Ectodermal cell (in vitro differentiated cells): ENCODE measurements around the gene NF2.
A peak's percentile ranks its signal among the peaks of the same experiment; 100 is the strongest.

Experiments used
- H3K27ac ChIP-seq: 2 replicates; pipeline ENCODE4 v1.7.0; 2013; ENCODE audit warnings: mild to moderate bottlenecking, low read depth, low read length; ENCODE audit not compliant: insufficient read depth, poor library complexity, severe bottlenecking
- H3K27me3 ChIP-seq: 2 replicates; pipeline ENCODE4 v1.7.0; 2013; ENCODE audit warnings: mild to moderate bottlenecking, low read length; ENCODE audit not compliant: insufficient read depth, control insufficient read depth, poor library complexity, severe bottlenecking
- H3K36me3 ChIP-seq: one replicate; pipeline ENCODE4 v1.7.0; 2013; ENCODE audit warnings: low read length; ENCODE audit not compliant: control insufficient read depth, insufficient read depth
- H3K4me1 ChIP-seq: one replicate; pipeline ENCODE4 v1.7.0; 2013; ENCODE audit warnings: low read length; ENCODE audit not compliant: control insufficient read depth, insufficient read depth
- H3K4me3 ChIP-seq: 2 replicates; pipeline ENCODE4 v1.7.0; 2013; ENCODE audit warnings: low read depth, low read length, control low read depth; ENCODE audit not compliant: insufficient read depth
- H3K9me3 ChIP-seq: 2 replicates; pipeline ENCODE4 v1.7.0; 2013; ENCODE audit warnings: mild to moderate bottlenecking, low read length, moderate library complexity; ENCODE audit not compliant: control insufficient read depth
- WGBS, 2 experiments: methylation state at CpG; one replicate each; pipeline ENCODE4 v1.1.7; 2013; ENCODE audit warnings: missing lambda C conversion rate in 2 of 2; 5-methylcytosine and 5-hydroxymethylcytosine counted together

NF2 gene

GRCh38 chr22:29689206-29689879 is 85.9 kb downstream of the NF2 start:
- Histone ChIP-seq H3K36me3 (no peaks in the 10 kb centered on the region), H3K4me3 (no peak overlapping the region), H3K4me1 (peaks cover 42% of the 10 kb centered on the region), H3K9me3 (no peaks in the 10 kb centered on the region), H3K27ac (peak overlapping the region; percentile 45), H3K27me3 (no peaks in the 10 kb centered on the region)
- 42 to 47% methylated on average over 5 of the region's 5 CpGs for WGBS, 2 experiments

- no peaks in the 10 kb centered on the region for H3K9me3 ChIP-seq
- no peak overlapping the region for H3K27ac ChIP-seq
- no peaks in the 10 kb centered on the region for H3K27me3 ChIP-seq
- no peak overlapping the region for H3K4me3 ChIP-seq
- H3K36me3 ChIP-seq = no peaks in the 10 kb centered on the region
- 9 to 12% methylated on average over 8 of the region's 8 CpGs for WGBS, 2 experiments
- H3K4me1 ChIP-seq = peaks cover 42% of the 10 kb centered on the region
Measured at GRCh38 chr22:29689880-29690213, 86.4 kb downstream of the NF2 start.

GRCh38 chr22:29690476-29690875 is 87.0 kb downstream of the NF2 start:
- Histone ChIP-seq H3K36me3 (no peaks in the 10 kb centered on the region), H3K27ac (no peak overlapping the region), H3K9me3 (no peaks in the 10 kb centered on the region), H3K27me3 (no peaks in the 10 kb centered on the region), H3K4me3 (no peak overlapping the region), H3K4me1 (peaks cover 42% of the 10 kb centered on the region)
- 71 to 77% methylated on average over 9 of the region's 9 CpGs for WGBS, 2 experiments

GRCh38 chr22:29691636-29692326 is 88.3 kb downstream of the NF2 start:
- no peak overlapping the region for H3K27ac ChIP-seq
- no peaks in the 10 kb centered on the region for H3K36me3 ChIP-seq
- no peaks in the 10 kb centered on the region for H3K9me3 ChIP-seq
- no peaks in the 10 kb centered on the region for H3K27me3 ChIP-seq
- H3K4me1 ChIP-seq = peaks cover 42% of the 10 kb centered on the region
- H3K4me3 ChIP-seq = no peak overlapping the region
- 46 to 49% methylated on average over 13 of the region's 13 CpGs for WGBS, 2 experiments

- H3K36me3 ChIP-seq = no peaks in the 10 kb centered on the region
- no peak overlapping the region for H3K4me3 ChIP-seq
- no peak overlapping the region for H3K27ac ChIP-seq
- H3K27me3 ChIP-seq = no peaks in the 10 kb centered on the region
- H3K4me1 ChIP-seq = peaks cover 42% of the 10 kb centered on the region
- H3K9me3 ChIP-seq = no peaks in the 10 kb centered on the region
- 69 to 75% methylated on average over 4 of the region's 4 CpGs for WGBS, 2 experiments
Measured at GRCh38 chr22:29692327-29692640, 88.9 kb downstream of the NF2 start.

- H3K4me1 ChIP-seq = peaks cover 38% of the 10 kb centered on the region
- WGBS, 2 experiments = 90 to 93% methylated on average over 8 of the region's 8 CpGs
- H3K27me3 ChIP-seq = no peaks in the 10 kb centered on the region
- H3K36me3 ChIP-seq = no peaks in the 10 kb centered on the region
- H3K4me3 ChIP-seq = no peak overlapping the region
- H3K27ac ChIP-seq = no peak overlapping the region
- no peaks in the 10 kb centered on the region for H3K9me3 ChIP-seq
Measured at GRCh38 chr22:29693161-29693560, 89.7 kb downstream of the NF2 start.

- 83 to 86% methylated on average over 9 of the region's 9 CpGs for WGBS, 2 experiments
- Histone ChIP-seq H3K4me1 (peaks cover 33% of the 10 kb centered on the region), H3K36me3 (no peaks in the 10 kb centered on the region)
Measured at GRCh38 chr22:29693671-29694070, 90.2 kb downstream of the NF2 start.

GRCh38 chr22:29695129-29695926 is 91.9 kb downstream of the NF2 start:
- Histone ChIP-seq H3K4me3 (no peak overlapping the region), H3K4me1 (peaks cover 22% of the 10 kb centered on the region), H3K9me3 (no peaks in the 10 kb centered on the region), H3K36me3 (no peaks in the 10 kb centered on the region), H3K27me3 (no peaks in the 10 kb centered on the region), H3K27ac (no peak overlapping the region)
- WGBS, 2 experiments = 95 to 97% methylated on average over 33 of the region's 33 CpGs

More at GRCh38 chr22:29693671-29694070, 90.2 kb downstream of the NF2 start:
- Histone ChIP-seq H3K27me3 (no peaks in the 10 kb centered on the region), H3K4me3 (no peak overlapping the region), H3K27ac (no peak overlapping the region), H3K9me3 (no peaks in the 10 kb centered on the region)

GRCh38 chr22:29697853-29698598 is 94.6 kb downstream of the NF2 start:
- peaks cover 7% of the 10 kb centered on the region for H3K27me3 ChIP-seq
- WGBS, 2 experiments = 91 to 92% methylated on average over 16 of the region's 16 CpGs

More at GRCh38 chr22:29697853-29698598, 94.6 kb downstream of the NF2 start:
- Histone ChIP-seq H3K36me3 (no peaks in the 10 kb centered on the region), H3K4me1 (peaks cover 28% of the 10 kb centered on the region), H3K9me3 (no peaks in the 10 kb centered on the region), H3K4me3 (no peak overlapping the region), H3K27ac (no peak overlapping the region)
